Raji (cell line): ENCODE results near the gene SPANXD.
"Not testable (repeated sequence)": the region's sequence is repeated elsewhere in the genome, so short reads cannot be mapped to it uniquely, and the experiment has no call there.

ENCODE experiments used
- POLR2A ChIP-seq: IDR thresholded peaks from 2 replicates; pipeline ENCODE4 v1.6.1; 2011; ENCODE audit warnings: low read depth, low read length, control low read depth; ENCODE audit not compliant: insufficient read depth

SPANXD gene, protein sequence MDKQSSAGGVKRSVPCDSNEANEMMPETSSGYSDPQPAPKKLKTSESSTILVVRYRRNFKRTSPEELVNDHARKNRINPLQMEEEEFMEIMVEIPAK

DNA sequence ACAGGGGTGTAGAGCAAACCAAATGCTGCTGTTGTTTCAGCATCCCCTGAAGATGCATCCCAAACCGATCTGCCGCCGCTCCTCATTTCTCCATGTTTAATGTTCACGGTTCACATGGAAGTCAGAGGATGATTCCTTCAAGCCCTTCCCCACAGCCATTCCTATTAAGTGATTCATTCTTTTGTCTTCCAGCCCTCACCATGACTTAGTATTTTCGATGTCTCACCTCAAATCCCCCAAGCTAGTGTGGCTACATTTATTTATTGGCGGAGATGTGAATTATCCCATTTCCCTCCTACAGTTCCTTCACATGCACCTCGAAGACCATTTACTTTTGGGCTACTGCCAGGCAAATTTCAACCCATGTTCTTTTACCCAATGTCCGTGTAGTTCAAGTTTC is at the start of gene SPANXD:
SPANXD (minus strand) TSS at position 101 of the 400 bp plus-strand sequence. CDS start 334 bp downstream, outside the sequence.
- TF ChIP-seq POLR2A: not testable (repeated sequence)

DNA sequence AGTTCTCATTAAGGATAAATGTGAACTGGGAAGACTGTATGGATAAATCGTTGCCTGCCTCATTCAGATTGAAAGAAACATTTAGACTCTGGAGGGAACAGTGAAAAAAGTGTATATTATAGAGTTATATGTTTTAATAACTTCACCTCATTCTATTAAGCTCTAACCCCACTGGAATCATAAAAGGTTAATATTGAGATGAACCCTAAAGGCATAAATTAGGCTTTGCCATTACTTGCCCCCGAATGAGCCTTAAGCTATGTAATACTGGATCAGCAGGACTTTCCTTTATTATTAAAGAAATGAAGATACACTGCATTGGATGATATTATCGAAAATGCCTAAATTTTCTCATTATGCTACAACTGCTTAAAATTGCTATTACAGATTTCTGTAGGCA is 44.1 kb upstream of the SPANXD start:
- no peak for TF ChIP-seq POLR2A

DNA sequence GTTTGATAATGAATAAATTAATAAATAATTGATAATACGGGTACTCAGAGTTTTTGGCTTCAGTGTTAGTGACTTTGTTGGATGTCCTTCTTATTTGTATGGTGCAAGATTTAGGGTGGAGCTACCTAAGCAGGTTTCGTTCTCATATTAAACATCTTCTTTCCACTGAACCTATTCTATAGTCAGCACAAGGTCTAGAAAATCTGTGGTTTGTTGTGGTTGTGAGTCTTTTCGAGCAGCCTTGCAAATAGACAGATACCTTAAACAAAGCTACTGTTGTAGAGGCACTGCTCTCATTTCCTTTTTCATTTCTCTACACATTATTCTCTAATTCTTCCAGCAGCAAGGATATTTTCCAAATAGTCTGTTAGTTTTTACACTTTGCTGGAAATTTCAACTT is 38.1 kb upstream of the SPANXD start:
- TF ChIP-seq POLR2A: no peak

DNA sequence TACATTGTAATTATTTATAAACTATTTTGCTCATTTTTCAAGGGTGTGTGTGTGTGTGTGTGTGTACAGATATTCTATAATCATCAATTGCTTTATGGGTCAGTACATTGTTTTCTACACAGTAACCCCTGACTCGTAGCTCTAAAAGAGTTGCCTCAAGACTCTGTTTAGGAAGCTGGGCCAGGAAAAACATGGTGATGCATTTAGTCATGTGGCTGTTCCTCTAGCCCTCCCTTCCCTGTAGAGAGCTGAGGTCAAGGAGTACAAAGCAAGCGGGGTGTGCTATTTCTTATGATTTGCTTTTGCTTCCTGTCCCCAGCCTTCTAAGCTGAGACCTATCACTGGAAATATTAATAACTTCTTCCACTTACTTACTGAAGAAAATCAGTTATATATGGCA is 34.8 kb upstream of the SPANXD start:
- TF ChIP-seq POLR2A: no peak

DNA sequence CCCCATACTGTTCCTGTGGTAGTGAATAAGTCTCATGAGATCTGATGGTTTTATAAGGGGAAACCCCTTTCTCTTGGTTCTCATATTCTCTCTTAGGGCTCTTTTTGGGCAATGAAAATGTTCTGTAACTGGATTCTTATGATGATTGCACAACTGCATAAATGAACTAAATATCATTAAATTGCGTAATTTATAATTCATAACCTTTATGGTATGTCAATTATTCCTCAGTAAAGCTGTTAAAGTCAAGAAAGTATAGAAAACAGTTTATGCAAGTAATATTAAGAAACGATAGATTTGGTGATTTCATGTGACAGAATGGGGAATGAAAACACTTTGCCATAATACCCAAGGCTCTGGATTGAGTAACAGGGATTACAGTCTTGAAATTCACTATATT is 33.5 kb upstream of the SPANXD start:
- no peak for TF ChIP-seq POLR2A

DNA sequence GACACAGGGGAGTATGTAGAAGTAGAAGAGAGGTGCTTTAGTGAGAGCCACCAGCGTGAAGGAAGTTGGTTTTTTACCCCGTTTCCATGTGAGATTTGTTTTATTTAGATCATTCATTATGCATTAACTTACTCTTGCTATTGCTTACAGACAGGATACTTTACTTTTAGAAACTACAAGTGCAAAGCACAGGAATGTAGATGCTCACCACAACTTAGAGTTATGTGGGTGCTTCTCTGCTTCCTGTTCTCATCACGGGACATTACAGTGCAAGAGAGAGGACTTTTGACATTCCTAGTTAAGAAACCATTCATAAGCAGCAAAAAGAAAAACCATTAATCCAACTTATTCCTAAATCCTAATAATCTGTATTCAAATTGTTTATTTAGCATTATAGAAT is 25.6 kb upstream of the SPANXD start:
- no peak for TF ChIP-seq POLR2A

DNA sequence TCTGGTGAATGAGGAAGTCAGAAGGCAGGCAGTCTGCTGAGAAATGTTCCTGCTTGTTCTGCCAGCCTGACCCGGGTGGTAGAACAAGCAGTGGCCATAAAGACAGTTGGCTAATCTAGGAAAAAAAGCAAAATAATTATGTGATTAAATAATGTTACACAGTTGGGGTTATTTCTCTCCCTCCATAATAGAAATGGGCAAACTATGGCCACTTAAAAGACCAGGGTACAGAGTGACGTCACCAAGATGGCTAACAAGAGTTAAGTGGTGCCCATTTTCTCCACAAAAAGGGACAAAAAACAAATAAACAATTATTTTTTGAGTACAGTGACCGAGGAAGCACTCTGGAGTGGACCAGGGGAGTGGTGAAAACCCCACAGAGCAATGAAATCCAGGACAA is 16.1 kb upstream of the SPANXD start:
- TF ChIP-seq POLR2A: no peak

DNA sequence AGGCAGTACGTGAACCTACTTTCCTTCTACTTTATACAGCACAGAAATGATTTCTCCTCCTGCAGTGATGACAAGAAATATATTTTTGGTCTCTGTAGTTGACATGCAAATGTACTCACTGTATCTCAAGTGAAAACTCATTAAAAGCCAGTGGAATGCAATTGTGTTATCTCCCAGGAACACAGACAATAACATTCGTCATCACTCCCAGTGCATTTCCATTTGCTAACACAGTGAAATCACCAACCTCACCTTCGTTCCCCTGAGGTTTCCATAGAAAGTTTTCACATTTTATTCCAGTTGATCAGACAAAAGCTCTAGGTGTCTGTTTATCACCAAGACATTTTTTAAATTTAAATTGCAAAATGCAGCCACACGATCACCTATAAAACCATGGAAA is 2.5 kb upstream of the SPANXD start:
- no peak for TF ChIP-seq POLR2A

DNA sequence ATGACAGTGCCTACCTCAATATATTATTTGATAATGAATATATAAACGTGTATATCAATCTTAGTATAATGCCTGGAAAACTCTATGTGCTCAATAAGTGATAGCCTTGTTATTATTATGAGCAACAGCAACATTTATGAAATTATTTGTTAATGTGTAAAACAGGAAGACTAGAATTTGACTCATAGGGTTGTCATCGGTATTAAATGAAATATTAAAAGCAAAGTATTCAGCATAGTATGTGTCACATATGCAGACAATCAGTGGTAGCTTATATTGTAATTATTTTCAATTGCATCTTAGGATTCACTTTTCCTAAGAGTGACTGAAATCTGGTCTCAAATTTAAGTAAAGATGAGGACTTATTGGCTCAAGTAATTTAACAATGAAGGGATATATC is 24.6 kb downstream of the SPANXD start:
- no peak for TF ChIP-seq POLR2A

DNA sequence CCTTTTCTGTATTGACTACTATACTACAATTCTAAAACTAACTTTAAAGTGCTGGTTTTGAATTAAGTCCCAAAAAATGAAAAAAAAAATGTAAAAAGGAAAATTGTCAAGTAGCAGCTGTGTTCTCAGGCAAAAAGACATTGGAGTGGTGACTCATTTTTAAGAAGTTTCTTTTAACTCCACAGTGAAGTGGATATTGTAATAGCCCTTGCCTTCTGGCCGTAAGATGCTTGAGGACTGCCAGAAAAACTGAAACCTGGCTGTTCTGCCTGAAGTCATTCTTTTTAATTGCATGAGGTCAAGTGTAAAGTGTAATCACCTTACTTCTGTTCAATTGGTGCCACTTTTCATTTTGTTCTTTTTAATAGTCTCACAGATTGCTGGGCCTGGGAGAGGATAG is 28.9 kb downstream of the SPANXD start:
- TF ChIP-seq POLR2A: no peak

DNA sequence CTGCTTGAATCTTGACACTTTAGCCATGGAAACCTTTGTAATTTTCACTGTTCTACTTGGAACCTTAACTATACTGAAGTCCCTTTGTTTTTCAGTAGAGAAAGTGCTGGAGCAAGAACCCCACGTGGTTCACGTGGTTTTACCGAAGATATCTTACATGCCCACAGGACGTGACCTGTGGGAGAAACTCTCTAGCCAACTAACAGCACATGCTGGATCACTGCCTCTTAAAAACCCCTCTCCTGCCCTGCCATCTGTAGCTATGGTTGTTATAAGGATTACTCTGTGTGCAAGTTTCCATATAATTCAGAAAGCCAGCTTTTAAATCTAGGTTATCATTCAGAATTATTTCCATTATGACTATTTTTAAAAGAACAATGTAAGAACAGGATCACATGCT is 30.2 kb downstream of the SPANXD start:
- TF ChIP-seq POLR2A: no peak

DNA sequence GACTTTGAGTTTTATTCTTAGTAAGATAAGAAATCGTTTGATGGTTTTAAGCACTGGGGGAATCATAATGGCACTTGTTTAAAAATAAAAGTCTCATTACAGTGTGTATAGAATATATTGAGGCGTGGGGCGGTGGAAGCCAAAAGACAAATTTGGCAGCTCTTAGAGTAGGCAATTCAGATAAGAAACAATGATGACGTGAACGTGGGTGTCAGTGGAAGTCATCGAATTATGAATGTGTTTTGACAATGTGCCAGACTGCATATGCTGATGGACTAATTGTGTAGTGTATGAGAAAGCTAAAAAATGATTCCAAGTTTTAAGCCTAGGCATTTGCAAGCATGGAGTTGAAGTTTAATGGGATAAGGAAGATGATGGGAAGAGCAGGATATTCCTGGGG is 35.8 kb downstream of the SPANXD start:
- TF ChIP-seq POLR2A: no peak

DNA sequence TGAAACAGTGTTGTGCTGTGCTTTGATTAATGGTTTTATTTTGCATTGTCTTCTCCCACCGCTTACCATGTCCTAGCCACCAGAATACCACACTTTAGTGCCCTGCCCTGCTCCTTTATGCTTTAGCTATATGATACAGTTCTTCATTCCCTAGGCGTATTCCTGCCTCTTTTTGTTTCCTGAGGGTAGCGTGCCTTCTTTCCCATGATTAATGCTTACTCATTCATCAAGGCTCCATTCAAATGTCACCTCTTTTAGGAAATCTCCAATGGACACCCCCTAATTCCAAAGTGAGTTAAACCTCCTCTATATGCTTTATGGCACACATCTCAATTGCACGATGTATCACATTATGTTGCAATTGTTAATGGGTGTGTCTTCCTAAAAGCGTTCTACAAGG is 46.3 kb downstream of the SPANXD start:
- TF ChIP-seq POLR2A: no peak
